ENCODE results near the gene PLCH2.
"Not testable (repeated sequence)": the region's sequence is repeated elsewhere in the genome, so short reads cannot be mapped to it uniquely, and the experiment has no call there.

Gene PLCH2, protein sequence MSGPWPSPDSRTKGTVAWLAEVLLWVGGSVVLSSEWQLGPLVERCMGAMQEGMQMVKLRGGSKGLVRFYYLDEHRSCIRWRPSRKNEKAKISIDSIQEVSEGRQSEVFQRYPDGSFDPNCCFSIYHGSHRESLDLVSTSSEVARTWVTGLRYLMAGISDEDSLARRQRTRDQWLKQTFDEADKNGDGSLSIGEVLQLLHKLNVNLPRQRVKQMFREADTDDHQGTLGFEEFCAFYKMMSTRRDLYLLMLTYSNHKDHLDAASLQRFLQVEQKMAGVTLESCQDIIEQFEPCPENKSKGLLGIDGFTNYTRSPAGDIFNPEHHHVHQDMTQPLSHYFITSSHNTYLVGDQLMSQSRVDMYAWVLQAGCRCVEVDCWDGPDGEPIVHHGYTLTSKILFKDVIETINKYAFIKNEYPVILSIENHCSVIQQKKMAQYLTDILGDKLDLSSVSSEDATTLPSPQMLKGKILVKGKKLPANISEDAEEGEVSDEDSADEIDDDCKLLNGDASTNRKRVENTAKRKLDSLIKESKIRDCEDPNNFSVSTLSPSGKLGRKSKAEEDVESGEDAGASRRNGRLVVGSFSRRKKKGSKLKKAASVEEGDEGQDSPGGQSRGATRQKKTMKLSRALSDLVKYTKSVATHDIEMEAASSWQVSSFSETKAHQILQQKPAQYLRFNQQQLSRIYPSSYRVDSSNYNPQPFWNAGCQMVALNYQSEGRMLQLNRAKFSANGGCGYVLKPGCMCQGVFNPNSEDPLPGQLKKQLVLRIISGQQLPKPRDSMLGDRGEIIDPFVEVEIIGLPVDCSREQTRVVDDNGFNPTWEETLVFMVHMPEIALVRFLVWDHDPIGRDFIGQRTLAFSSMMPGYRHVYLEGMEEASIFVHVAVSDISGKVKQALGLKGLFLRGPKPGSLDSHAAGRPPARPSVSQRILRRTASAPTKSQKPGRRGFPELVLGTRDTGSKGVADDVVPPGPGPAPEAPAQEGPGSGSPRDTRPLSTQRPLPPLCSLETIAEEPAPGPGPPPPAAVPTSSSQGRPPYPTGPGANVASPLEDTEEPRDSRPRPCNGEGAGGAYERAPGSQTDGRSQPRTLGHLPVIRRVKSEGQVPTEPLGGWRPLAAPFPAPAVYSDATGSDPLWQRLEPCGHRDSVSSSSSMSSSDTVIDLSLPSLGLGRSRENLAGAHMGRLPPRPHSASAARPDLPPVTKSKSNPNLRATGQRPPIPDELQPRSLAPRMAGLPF (N-terminal part only)

DNA sequence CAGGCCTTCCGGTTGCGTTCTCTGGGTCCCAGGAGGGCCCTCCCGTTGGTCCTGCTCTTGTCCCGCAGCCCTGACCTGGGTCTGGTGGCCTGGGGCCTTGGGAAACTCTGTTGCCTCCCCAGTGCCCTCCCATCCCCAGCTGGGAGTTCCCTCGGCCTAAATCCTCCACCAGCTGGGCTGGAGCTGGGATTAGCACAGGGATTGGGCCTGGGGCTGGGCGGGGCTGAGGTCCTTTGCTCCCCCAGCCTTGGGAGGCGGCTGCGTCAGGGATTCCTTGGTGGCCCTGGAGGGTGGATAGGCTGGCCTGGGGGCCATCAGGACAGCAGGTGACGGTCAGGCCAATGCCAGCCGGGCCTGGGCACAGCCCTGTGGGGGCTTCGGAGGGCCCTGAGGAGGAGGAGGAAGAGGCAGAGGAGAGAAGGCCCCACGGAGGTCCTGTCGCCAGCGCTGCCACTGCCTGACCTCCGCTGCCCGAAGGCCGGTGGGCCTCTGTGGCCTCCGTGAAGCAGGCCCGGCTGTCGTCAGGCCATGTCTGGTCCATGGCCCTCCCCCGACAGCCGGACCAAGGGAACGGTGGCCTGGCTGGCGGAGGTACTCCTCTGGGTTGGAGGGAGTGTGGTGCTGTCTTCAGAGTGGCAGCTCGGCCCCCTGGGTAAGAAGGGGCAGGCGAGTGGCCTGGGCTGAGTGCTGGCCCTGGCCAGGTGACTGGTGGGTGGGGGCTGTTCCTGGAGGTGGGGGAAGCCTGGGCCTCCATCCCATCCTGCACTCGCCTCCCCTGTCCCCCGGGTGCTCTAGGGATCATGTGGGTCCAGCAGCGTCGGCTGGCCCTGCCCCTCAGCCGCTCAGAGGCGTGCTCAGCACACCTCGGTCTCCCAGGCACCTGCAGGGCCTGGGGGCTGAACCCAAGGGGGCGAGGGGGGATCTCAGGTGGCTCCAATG lies at the start of gene PLCH2:
TSS of gene PLCH2 (plus strand) at position 229 of the 939 bp plus-strand sequence. CDS start at position 529, 300 bp downstream.
- DNase-seq (ENCODE audit: low spot score), result no peak

DNA sequence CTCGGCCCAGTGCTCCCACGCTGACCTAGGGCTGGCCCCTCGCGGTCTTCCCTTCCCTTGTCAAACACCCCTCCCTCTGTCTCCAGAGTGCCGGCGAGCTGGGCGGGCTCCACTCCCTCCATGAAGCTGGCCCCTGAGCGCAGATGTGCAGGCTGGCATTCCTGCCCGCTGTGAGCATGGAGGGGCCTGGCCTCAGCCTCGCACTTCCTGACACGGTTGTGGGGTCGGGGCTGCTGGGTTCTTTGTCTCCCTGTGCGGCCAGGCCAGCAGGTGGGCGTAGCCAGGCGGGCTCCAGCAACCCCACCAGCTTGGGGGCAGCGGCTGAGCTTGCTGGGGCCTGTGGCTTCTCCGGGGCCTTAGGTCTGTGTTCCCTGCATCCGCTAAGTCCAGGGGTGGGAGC lies 49.5 kb upstream of the PLCH2 start:
- no peak for DNase-seq (ENCODE audit: low spot score)

DNA sequence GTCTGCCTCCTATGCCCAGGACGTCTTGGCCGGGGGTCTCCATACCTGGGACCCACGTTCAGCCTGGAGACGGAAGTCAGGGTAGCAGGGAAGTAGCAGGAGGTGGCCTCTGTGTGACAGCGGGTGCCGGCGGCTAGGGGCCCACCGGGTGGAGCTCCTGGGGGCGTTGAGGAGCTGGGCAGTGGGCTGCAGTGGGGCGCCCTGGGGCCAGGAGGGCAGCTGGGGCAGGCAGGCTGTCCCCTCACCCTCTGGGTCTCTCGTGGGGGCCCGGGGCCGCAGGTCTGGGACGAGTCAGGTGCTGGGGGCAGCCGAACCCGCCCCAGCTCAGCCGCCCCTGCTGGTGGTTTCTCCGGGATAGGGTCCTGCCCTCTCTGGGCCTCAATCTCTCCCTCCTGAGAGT lies 49.0 kb upstream of the PLCH2 start:
- DNase-seq (ENCODE audit: low spot score), result no peak

DNA sequence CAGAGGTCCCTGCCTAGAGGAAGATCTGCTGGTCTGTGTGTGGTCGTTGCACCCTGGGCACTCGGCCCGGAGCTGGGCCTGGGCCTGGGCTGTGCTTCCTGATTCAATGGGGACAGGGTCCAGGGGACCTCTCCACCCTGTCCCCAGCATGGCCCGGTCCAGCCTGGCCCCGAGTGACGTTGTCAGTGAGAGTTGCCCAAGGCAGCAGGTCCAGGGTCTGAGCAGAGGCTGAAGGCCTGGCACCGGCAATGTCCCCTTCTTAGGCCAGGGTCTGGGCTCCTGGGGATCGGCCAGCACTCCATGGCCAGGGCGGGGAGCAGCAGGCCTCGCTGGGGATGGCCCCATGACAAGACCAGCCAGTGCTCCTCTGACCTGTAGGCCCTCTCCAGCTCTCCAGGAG lies 48.1 kb upstream of the PLCH2 start:
- DNase-seq (ENCODE audit: low spot score), result no peak

DNA sequence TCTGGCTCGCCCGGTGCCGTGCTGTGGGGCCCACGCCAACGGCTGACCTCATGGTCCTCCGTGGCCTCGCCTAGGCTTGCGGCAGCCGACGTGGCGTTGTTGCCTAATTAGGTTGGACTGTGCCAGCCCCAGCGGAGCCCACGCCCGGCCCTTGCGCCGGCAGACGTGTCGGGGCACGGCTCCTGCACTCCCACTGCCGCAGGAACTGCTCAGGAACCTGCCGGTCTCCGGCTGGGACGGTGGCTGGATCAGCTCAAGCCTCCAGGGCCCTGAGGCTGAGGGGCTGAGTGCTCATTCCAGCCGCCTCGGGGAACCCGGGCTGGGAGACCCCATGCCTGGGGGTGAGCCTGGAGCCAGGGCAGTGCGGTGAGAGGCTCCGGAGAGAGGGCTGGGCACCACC lies 47.6 kb upstream of the PLCH2 start:
- DNase-seq (ENCODE audit: low spot score), result no peak

DNA sequence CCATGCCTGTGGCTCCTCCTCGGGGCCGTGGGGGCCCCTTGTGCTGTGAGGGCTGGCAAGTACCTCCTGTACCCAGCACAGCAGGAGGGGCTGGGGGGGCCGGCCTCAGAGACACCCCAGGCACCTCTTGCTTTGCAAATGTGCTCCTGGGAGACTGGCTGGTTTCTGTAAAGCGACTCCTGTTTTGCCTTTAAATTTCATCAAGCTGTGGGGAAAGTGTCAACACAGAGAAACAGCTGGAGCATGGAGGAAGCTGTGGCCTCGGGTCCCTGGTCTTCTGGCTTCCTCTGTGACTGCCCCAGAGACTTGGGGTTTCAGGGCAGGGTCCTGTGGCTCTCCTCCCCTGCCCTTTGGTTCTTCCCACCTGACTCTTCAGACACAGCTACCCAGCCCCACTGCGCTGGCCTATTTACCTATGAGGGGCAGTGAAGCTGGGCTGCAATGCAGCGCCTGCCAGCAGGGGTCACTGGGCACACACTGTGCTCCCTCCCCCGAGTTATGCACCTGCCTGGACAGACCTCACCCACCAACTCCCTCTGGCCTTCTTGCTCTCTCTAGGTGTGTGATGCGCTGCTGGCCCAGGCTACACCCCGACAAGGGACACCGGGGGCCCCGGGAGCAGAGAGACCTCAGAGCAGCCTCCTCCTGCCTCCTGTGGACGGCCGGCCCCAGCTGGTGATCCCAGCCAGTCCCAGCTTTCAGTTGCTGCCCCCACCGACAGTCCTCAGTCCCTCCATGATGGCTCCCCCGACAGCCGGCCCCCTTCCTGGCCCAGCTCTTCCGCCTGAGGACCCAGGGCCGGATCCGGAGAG lies 46.1 kb upstream of the PLCH2 start:
- no peak for DNase-seq (ENCODE audit: low spot score)

DNA sequence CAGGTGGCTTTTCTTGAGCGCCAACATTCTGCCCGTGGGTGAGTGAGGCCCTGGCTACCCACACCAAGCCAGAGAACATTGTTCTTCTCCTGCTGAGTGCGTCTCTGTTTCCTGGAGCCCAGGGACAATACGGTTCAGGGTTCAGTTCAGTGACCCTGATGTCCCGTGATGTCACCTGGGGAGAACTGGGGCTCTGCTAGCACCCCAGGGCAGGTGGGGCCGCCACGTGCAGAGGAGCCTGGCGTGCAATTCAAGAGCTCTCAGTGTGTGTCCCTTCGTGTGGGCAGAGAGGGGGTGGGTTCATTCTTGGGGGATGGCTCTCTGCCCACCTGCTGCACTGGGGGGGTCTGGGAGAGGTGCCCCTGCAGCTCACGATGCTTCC lies 45.5 kb upstream of the PLCH2 start:
- no peak for DNase-seq (ENCODE audit: low spot score)

DNA sequence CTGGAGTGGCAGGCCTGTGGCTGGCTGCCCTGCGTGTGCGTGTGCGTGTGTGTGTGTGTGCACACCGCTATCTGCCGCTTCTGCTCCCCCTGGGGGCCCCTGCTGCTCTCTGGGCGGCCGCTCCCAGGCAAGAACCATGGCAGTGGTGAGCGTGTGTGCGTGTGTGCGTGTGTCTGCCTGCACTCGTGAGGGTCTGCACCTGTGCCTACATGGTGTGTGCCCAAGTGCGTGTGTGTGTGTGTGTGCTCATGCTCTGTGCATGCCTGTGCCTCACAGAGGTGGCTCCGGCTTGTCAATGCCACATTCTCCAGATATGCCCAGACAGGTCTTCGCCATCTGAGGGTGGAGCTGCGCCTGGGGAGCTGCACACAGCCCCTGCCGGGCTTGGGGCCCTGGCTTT lies 45.0 kb upstream of the PLCH2 start:
- DNase-seq (ENCODE audit: low spot score), result no peak

DNA sequence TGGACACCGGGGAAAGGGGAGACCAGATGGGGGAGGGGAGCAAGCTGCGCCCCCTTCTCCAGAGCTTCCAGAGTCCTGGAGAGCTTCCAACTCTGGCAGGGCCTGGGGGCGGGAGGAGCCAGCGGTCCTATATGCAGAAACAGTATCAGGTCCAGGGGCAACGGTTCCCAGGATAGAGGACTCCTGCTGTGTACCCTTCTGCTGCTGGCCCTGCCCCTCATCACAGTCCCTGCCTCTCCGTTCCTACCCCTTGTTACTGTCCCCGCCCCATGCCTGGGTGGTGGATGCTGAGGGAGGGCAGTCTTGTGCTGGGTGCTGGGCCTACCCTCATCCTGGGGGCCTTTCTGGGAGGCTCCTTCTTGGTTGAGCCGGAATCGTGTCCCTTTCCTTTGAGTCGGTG lies 44.6 kb upstream of the PLCH2 start:
- DNase-seq (ENCODE audit: low spot score), result no peak

DNA sequence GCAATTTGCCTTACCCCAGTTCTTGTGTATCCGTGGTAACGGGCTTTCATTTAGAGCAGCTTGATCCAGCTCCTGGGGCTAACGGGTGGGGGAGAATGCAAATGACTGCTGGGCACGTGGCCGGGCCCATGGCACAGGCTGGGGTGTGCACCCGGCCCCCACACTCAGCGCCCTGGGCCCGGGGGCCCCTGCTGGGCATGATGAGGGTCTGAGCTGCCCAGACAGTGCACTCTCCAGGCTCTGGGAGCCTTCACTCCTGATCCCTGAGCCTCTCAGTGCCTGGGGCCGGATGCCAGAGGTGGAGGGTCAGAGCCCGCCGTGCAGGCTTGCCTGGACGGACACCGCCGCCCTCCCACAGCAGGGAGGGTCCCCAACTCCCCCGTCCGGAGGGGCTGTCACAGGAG lies 43.6 kb upstream of the PLCH2 start:
- no peak for DNase-seq (ENCODE audit: low spot score)

DNA sequence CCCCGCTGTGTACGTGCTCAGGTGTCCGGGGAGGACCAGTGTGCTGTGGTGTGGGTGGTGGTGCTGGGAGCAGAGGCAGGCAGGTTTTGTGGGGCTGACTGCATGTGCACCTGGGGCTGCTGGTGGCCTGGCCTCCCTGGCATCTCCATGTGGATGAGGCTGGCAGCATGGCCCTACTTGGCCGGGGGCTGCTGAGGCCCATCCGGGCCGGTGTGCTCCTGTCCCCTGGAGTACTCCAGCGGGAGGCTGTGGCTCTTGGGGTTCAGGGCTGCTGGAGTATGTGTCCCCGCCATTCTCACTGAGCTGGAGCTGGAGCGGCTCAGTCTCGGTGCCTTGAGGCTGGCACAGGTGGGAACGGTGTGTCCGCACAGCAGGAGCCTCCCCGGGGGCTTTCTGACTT lies 42.9 kb upstream of the PLCH2 start:
- DNase-seq (ENCODE audit: low spot score), result no peak

DNA sequence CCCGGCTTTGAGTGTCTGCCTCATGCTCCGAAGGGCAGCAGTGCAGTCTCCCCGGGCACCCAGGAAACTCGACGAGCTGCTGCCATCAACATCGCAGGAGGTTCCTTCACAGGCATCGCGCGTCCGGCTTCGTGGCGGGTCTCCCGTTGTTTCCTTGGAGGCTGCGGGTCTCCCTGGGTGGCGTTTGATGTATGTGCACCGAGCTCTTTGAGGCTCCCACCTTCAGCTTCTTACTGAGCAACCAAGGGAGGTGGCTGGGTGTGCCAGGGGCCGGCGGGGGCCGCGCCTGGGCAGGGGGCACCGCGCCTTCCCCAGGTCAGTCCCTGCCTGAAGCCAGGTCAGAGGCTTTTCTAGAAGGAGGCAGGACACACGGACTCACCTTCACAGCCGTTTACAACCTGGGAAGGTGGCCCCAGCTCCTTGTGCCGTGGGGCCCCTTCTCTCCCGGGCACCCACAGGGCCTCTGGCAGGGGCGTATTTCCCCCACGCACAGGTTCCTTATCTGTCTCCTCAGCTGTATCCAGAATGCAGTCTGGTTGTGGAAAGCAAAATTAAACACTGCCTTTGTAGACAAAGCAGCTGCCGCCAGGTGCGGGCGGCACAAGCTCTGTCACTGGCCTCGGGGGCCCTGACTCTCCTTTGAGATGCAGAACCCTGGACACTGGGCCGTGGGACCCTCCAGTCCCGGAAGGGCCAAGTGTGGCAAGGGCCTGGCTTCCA lies 42.0 kb upstream of the PLCH2 start:
- no peak for DNase-seq (ENCODE audit: low spot score)

DNA sequence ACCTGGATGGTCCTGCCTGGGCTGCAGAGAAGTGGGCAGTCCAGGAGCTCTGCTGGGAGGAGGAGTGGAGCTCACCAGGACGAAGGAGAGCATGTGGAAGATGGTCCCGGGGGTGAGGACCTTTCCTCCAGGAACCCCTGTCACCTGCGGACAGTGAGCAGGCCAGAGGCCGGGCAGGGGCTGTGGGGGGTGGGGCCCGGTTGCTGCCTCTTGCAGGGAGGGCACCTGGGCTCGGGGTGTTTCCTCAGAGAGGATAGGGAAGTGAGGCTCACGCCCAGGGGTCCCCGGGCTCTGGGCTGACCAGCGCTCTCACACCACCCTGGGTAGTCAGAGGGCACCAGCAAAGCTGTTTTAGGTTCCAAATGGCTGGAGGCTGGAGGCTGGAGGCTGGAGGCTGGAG lies 41.0 kb upstream of the PLCH2 start:
- DNase-seq (ENCODE audit: low spot score), result no peak

DNA sequence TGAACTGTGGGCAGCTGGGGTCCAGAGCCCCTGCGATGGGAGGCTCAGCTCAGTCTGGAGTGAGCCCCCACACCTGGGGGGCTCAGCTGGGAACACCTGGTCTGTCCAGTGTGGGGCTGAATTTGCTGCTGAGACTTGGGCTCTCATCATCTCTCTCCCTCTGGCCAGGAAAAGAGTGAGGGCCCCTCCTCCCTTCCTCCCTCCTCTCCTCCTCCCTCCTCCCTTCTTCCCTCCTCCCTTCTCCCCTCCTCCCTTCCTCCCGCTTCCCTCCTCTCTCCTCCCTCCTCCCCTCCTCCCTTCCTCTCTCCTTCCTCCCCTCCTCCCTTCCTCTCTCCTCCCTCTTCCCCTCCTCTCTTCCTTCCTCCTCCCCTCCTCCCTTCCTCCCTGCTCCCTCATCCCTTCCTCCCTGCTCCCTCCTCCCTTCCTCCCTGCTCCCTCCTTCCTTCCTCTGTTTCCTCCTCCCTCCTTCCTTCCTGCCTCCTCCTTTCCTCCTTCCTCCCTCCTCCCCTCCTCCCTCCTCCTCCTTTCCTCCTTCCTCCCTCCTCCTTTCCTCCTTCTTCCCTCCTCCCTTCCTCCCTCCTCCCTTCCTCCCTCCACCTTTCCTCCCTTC lies 40.2 kb upstream of the PLCH2 start:
- no peak for DNase-seq (ENCODE audit: low spot score)

DNA sequence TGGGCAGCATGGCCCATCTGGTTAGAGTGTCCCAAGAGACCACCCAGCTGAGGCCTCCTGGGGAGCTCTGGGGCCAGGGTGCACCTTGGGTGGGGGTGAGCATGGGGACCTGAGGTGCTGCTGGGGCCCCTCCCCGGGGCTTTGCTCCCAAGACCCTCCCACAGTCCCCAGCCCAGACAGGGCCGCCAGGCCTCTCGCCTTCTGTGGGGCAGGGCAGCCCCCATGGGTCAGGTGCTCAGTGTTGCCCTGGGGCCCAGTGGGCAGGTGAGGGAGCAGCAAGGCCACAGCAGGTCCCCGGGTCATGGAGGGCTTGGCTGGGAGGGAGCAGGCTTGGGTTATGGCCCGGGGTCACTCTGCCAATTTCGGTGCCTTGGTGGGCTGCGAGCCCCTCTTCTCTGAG lies 39.2 kb upstream of the PLCH2 start:
- DNase-seq (ENCODE audit: low spot score), result no peak

DNA sequence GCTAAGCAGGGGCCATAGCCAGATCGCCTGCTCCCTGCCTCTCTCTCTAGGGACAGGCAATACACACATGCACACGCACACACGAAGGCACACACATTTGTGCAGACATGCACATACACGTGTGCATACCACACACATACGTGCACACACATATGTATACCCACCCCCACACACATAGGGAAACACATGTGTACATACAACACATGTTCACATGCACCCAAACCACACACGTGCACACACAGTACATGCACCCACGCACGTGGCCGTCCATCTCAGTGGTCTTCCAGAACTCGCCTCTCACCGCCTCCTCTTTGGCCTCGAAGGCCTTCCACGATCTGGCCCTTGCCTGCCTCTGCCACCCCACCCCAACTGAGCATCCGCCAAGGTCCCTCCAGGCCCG lies 38.5 kb upstream of the PLCH2 start:
- no peak for DNase-seq (ENCODE audit: low spot score)

DNA sequence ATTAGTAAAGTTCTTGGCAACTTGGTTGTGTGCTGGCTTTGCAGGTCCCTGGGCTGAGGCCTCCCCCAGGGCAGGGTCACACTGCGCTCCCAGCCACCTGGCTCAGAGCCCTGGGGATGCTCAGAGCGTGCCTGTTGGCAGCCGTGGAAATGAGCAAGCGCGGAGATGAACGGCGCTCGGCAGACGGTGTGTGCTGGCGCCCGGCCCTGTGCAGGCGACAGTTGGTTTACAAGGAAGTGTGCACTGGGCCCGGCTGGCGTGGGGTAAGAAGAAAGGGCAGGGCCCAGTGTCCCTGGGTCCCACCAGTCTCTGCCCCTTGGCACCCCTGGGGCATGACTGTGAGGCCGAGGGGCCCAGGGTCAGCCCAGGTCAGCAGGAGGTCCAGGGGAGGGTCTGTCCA lies 38.1 kb upstream of the PLCH2 start:
- DNase-seq (ENCODE audit: low spot score), result no peak

DNA sequence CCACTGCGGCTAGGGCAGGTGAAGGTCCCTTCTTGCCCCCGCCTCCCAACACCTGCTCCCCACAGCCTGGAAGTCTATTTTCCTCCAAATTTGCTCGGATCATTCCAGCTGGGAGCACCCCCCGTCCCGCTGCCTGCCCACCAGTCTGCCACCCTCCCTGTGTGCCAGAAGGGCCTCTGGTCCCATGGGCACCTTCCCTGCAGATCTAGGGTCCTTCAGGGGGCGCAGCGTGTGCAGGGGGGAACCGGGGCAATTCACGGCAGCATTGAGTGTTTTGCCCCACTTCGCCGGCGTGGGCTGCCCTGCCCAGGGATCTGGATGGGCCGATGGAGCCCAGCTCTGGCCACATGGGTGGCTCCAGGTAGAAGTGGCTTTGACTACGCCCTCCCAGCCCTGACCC lies 37.4 kb upstream of the PLCH2 start:
- DNase-seq (ENCODE audit: low spot score), result no peak

DNA sequence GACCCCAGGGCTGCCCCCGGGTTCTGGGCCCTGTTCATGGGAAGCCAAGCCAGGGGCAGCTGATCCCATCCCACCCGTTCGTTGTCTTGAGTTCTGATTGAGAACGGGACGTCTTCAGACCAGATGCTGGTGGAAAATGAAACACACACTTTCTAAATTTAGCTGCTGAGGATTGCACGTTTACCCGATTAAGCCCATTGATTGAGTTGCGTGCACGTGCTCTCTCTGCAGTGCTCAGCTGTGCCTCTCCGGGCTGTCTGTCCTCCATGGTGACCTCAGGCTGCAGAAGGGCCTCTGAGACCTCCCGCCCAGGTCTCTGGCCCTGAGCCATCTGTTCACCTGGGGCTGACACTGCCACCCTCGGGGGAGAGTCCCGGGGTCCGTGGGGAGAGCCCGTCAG lies 36.7 kb upstream of the PLCH2 start:
- DNase-seq (ENCODE audit: low spot score), result no peak

DNA sequence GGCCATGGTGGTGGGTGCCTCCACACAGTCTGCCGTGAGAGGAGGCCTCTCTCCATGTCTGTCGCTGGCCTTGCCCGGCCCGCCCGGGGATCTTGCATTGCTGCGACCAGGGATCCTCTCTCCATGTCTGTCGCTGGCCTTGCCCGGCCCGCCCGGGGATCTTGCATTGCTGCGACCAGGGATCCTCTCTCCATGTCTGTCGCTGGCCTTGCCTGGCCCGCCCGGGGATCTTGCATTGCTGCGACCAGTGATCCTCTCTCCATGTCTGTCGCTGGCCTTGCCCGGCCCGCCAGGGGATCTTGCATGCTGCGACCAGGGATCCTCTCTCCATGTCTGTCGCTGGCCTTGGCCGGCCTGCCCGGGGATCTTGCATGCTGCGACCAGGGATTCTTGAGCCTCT lies 35.7 kb upstream of the PLCH2 start:
- not testable (repeated sequence) for DNase-seq (ENCODE audit: low spot score)
